HEK293 (cell line): ENCODE measurements around the gene GRIN3A.
"Not testable (repeated sequence)": the region's sequence is repeated elsewhere in the genome, so short reads cannot be mapped to it uniquely, and the experiment has no call there.

Experiments used
- CTCF ChIA-PET: fragments of 350-600 bp; formaldehyde crosslinking; extraction: SDS; loops from one replicate; lab custom pipeline; 2021; ENCODE audit warnings: antibody characterized with exemption; lab: Yijun Ruan, JAX
- POLR2A ChIA-PET: fragments of 300-600 bp; formaldehyde crosslinking; extraction: SDS; loops from one replicate; lab custom pipeline; 2020; ENCODE audit warnings: antibody characterized with exemption, inconsistent platforms; lab: Yijun Ruan, JAX
- H3K27ac ChIP-seq: fragments of 200-500 bp; sonication (Bioruptor generic); 2 replicates; pipeline ENCODE4 v1.5.1; 2014; ENCODE audit warnings: low read depth, low read length, control low read depth, inconsistent platforms; ENCODE audit errors: extremely low read depth
- H3K36me3 ChIP-seq, 2 experiments: fragments of 200-500 bp in 1 of 2; sonication (Bioruptor generic) in 1 of 2; 1 replicate in 1 of 2; 2 replicates in 1 of 2; pipeline ENCODE4 v1.5.1; 2014 to 2017; ENCODE audit warnings: inconsistent platforms in 2 of 2, low read length in 2 of 2; ENCODE audit not compliant: control insufficient read depth in 2 of 2, insufficient read depth in 1 of 2
- H3K4me1 ChIP-seq: fragments of 200-500 bp; sonication (Bioruptor generic); 2 replicates; pipeline ENCODE4 v1.5.1; 2014; ENCODE audit warnings: mild to moderate bottlenecking, low read length, inconsistent platforms; ENCODE audit not compliant: control insufficient read depth, insufficient read depth
- H3K4me3 ChIP-seq: 2 replicates; pipeline ENCODE4 v1.5.1; 2011; ENCODE audit warnings: low read depth, mild to moderate bottlenecking, control low read depth, low read length, moderate library complexity
- H3K9me3 ChIP-seq: fragments of 200-500 bp; sonication (Bioruptor generic); 2 replicates; pipeline ENCODE4 v1.5.1; 2014; ENCODE audit warnings: low read depth, low read length, inconsistent platforms; ENCODE audit not compliant: control insufficient read depth, insufficient read depth
- BCL11A ChIP-seq: fragments of 450-650 bp; formaldehyde crosslinking; IDR thresholded peaks from 2 replicates; pipeline ENCODE4 v1.5.1; 2016; ENCODE audit warnings: low read depth, missing biosample characterization, missing genetic modification characterization
- KLF1 ChIP-seq: fragments of 450-650 bp; formaldehyde crosslinking; IDR thresholded peaks from 2 replicates; pipeline ENCODE4 v1.5.1; 2016; ENCODE audit warnings: missing biosample characterization, missing genetic modification characterization
- ZBTB7A ChIP-seq: fragments of 450-650 bp; formaldehyde crosslinking; IDR thresholded peaks from 2 replicates; pipeline ENCODE4 v1.5.1; 2016; ENCODE audit warnings: low read depth, missing biosample characterization, missing genetic modification characterization
- ZFP3 ChIP-seq: fragments of 450-650 bp; formaldehyde crosslinking; IDR thresholded peaks from 2 replicates; pipeline ENCODE4 v1.5.1; 2016; ENCODE audit warnings: low read depth, missing biosample characterization, missing genetic modification characterization
- ZNF211 ChIP-seq: fragments of 450-650 bp; formaldehyde crosslinking; IDR thresholded peaks from 2 replicates; pipeline ENCODE4 v1.5.1; 2016; ENCODE audit warnings: low read depth, missing biosample characterization, missing genetic modification characterization
- ZNF292 ChIP-seq: fragments of 450-650 bp; formaldehyde crosslinking; IDR thresholded peaks from 2 replicates; pipeline ENCODE4 v1.5.1; 2016; ENCODE audit warnings: low read depth, missing biosample characterization, missing genetic modification characterization, borderline replicate concordance
- ZNF391 ChIP-seq: fragments of 450-650 bp; formaldehyde crosslinking; IDR thresholded peaks from 2 replicates; pipeline ENCODE4 v1.5.1; 2016; ENCODE audit warnings: low read depth, missing biosample characterization, missing genetic modification characterization, borderline replicate concordance
- ZNF521 ChIP-seq: fragments of 450-650 bp; formaldehyde crosslinking; IDR thresholded peaks from 2 replicates; pipeline ENCODE4 v1.5.1; 2017; ENCODE audit warnings: missing biosample characterization, mild to moderate bottlenecking, missing genetic modification characterization
- ZNF571 ChIP-seq: fragments of 450-650 bp; formaldehyde crosslinking; IDR thresholded peaks from 2 replicates; pipeline ENCODE4 v1.5.0; 2017; ENCODE audit warnings: missing biosample characterization, missing genetic modification characterization
- ZSCAN18 ChIP-seq: fragments of 450-650 bp; formaldehyde crosslinking; IDR thresholded peaks from 2 replicates; pipeline ENCODE4 v1.5.1; 2016; ENCODE audit warnings: missing biosample characterization, missing genetic modification characterization
- ZSCAN5A ChIP-seq: fragments of 450-650 bp; formaldehyde crosslinking; IDR thresholded peaks from 2 replicates; pipeline ENCODE4 v1.5.1; 2016; ENCODE audit warnings: missing biosample characterization, missing genetic modification characterization

Gene GRIN3A

GRCh38 chr9:101561740-101562139 is 176.7 kb downstream of the GRIN3A start (continued):
- TF ChIP-seq ZNF391 (tag by site-specific recombination) = no peak
- TF ChIP-seq, all 188 proteins: peak for 0

- H3K27ac ChIP-seq, H3K9me3 ChIP-seq, POLR2A ChIA-PET, H3K4me1 ChIP-seq, H3K4me3 ChIP-seq: not testable (repeated sequence)
- CTCF ChIA-PET = interaction anchor here (0.7 to 1.1 kb wide), 2 partner anchors 69 to 100 kb away, joined by 3 to 4 read pairs; no protein-coding TSS in a partner anchor
- H3K36me3 ChIP-seq = peaks cover 22 to 91% of the 10 kb centered on the region in 2 experiments; a peak in 2 of 3 replicates
These were observed 188.9 kb downstream of the GRIN3A start for GRCh38 chr9:101549472-101550098.

GRCh38 chr9:101543098-101543735 is 195.2 kb downstream of the GRIN3A start:
- Histone ChIP-seq H3K36me3 (peaks cover 14 to 91% of the 10 kb centered on the region in 2 experiments), H3K27ac (no peak overlapping the region), H3K4me3 (no peak overlapping the region), H3K4me1 (no peaks in the 10 kb centered on the region), H3K9me3 (no peaks in the 10 kb centered on the region)
- POLR2A ChIA-PET = no interaction called here
- CTCF ChIA-PET = interaction anchor here (1.2 to 19.2 kb wide), 5 partner anchors 7 to 84 kb away, joined by 3 to 396 read pairs (median 5); no protein-coding TSS in a partner anchor
- no peak for TF ChIP-seq KLF1 (tag by site-specific recombination)
- no peak for TF ChIP-seq BCL11A (tag by site-specific recombination)
- TF ChIP-seq ZNF521 (tag by site-specific recombination) = no peak
- no peak for TF ChIP-seq ZNF292 (tag by site-specific recombination)
- TF ChIP-seq ZSCAN18 (tag by site-specific recombination) = no peak
- no peak for TF ChIP-seq ZNF211 (tag by site-specific recombination)

- Histone ChIP-seq H3K9me3 (no peaks in the 10 kb centered on the region), H3K27ac (no peak overlapping the region), H3K4me3 (no peak overlapping the region), H3K4me1 (no peaks in the 10 kb centered on the region), H3K36me3 (peaks cover 8 to 93% of the 10 kb centered on the region in 2 experiments)
- TF ChIP-seq ZNF211 (tag by site-specific recombination) (no peak), ZFP3 (tag by site-specific recombination) (no peak), ZBTB7A (tag by site-specific recombination) (no peak), ZNF571 (tag by site-specific recombination) (no peak), ZSCAN5A (tag by site-specific recombination) (no peak)
- POLR2A ChIA-PET = no interaction called here
- CTCF ChIA-PET = interaction anchor here (0.6 to 19.2 kb wide), 4 partner anchors 22 to 219 kb away, joined by 3 to 396 read pairs (median 3); no protein-coding TSS in a partner anchor
These were observed 198.4 kb downstream of the GRIN3A start for GRCh38 chr9:101540069-101540468.
